Stimulated activated CD4-positive, alpha-beta T cell treated with anti-CD3 and anti-CD28 coated beads, Interleukin-1b, Interleukin-23, amount 100 ng/mL, for 1 hour (primary cell): ENCODE measurements around the gene RAF1.
"Not testable (repeated sequence)": the region's sequence is repeated elsewhere in the genome, so short reads cannot be mapped to it uniquely, and the experiment has no call there.

Experiments
- DNase-seq, 2 donors: peaks; one replicate each; pipeline ENCODE4 v3.0.0-alpha.2; 2020; ENCODE audit warnings: low read depth in 2 of 2

RAF1 gene

DNA sequence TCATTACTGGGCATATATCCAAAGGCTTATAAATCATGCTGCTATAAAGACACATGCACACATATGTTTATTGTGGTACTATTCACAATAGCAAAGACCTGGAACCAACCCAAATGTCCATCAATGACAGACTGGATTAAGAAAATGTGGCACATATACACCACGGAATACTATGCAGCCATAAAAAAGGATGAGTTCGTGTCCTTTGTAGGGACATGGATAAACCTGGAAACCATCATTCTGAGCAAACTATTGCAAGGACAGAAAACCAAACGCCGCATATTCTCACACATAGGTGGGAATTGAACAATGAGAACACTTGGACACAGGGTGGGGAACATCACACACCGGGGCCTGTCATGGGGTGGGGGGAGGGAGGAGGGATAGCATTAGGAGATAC is 23.1 kb downstream of the RAF1 start:
- not testable (repeated sequence) for DNase-seq

DNA sequence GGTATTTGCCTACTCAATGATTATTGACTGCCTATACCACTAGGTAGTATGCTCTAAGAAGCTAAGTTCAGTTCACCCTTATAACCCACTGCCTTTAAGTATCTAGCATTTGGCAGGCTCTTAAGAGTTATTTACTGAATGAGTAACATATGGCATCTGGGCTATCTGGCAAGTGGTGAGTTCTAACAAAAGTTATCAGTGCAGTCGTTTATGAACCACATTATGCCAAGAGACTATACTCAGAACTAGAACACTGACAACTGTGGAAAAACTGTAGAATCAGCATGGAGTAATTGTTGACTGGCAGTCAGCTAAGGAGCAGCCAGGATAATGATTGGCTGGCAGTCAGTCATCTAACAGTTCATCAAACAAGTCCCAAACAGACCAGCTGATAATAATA is 25.8 kb downstream of the RAF1 start:
- no peak for DNase-seq

DNA sequence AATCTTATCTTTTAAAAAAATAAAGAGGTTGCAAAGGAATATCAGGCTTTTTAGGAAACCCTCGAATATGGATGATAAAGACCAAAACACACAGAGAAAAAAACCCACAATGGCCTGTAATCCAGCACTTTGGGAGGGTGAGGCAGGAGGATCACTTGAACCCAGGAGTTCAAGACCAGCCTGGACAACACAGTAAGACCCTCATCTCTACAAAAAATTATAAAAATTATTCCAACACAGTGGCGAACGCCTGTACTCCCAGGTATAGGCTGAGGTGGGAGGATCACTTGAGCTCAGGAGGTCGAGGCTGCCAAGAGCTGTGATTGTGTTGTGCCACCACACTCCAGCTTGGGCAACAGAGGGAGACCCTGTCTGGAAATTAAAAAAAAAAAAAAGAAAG is 30.8 kb downstream of the RAF1 start:
- DNase-seq, result no peak

DNA sequence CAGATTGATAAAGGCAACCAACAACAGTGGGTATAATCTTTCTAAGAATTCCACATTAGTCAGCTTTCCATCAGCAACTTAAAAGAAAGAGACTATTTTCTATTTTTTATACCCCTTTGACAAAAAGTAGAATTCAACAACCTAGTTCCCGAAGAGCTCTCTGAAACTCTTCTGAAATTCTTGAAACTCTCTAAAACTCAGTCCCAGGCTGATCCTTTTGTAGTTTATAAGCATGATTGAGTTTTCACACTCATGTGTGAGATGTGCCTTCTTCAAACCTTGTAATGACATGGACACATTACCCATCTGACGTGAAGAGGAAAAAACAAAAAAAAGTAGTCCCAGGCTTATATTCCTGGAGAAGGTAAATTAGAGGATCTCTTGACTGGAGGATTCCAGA is 31.4 kb downstream of the RAF1 start:
- no peak for DNase-seq

DNA sequence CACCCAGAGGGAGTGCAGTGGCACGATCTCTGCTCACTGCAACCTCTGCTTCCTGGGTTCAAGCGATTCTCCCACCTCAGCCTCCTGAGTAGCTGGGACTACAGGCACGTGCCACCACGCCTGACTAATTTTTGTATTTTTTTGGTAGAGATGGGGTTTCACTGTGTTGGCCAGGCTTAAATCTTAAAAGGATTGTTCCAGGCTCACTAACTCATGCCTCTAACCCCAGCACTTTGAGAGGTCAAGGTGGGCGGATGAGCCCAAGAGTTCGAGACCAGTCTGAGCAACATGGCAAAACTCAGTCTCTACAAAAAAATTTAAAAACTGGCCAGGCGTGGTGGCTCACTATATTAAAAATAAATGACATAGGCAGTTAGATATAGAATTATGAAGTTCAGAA is 33.1 kb downstream of the RAF1 start:
- DNase-seq, result not testable (repeated sequence)

DNA sequence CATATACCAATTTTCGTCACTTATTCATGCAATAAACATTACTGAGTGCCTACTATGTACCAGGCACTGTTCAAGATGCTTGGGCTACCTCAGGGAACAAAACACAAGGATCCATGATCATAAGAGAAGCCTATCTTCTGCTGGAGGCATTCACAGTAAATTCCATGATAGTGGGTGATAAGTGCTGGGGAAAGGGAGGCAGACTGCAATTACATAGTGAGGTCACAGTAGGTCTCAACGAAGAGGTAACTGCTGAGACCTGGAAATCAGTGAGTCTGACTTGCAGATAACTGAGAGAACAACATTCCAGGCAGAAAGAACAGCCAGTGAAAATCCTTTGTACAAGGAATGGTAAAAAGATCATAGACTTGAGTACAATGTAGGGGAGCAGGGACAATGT is 33.6 kb downstream of the RAF1 start:
- no peak for DNase-seq

DNA sequence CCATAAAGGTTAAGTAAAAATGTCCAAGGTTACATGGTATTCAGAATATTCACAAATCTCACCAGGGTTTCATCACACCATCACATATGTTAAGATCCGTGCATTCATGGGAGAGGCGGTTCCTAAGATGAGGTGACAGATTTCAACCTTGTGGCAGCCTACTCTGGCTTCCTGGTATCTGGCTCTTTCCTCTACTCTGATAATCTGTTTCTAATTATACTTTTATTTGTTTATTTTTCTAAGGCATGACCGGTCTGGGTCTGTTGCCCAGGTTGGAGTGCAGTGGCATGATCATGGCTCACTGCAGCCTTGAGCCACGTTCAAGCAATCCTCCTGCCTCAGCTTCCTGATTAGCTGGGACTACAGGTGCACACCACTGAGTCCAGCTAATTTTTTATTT is 34.4 kb downstream of the RAF1 start:
- DNase-seq, result no peak

DNA sequence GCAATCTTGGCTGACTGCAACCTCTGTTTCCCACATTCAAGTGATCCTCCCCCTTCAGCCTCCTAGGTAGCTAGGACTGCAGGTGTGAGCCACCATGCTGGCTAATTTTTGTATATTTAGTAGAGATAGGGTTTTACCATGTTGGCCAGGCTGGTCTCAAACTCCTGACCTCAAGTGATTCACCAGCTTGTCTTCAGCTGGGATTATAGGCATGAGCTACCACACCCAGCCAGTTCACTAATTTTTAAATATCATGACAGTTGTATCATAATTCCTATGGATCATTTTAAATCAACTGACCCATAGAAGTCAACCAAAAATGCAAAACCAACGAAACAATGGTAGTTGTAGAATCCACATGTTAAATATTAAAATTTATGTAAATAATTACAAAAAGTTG is 35.1 kb downstream of the RAF1 start:
- DNase-seq, result no peak

DNA sequence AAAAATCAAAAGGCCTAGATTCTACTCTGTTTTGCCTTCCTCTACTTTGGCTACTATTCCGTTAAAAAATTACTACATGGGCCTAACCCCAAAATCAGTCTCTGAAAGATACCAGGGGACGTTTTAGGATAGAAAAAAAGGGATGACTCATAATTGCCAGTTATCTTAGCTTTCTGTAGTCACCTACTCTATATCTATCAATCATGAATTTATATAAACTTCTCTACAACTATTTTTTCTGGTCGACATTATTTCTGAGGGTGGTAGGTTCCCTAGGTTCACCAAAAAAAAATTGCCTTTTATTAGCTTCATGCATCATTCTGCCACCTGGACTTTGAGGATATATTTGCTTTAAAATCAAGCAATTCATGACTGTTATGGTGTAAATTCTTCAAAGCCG is 36.5 kb downstream of the RAF1 start:
- no peak for DNase-seq

DNA sequence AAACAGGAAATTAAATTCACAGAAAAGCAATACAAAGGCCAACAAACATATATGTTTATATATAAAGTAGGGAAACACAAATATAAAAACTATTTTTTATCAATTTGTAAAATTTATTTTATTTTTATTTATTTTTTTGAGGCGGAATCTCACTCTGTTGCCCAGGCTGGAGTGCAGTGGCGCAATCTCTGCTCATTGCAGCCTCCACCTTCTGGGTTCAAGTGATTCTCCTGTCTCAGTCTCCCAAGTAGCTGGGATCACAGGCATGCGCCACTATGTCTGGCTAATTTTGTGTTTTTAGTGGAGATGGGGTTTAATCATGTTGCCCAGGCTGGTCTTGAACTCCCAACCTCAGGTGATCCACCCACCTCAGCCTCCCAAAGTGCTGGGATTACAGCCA is 39.0 kb downstream of the RAF1 start:
- DNase-seq, result not testable (repeated sequence)

DNA sequence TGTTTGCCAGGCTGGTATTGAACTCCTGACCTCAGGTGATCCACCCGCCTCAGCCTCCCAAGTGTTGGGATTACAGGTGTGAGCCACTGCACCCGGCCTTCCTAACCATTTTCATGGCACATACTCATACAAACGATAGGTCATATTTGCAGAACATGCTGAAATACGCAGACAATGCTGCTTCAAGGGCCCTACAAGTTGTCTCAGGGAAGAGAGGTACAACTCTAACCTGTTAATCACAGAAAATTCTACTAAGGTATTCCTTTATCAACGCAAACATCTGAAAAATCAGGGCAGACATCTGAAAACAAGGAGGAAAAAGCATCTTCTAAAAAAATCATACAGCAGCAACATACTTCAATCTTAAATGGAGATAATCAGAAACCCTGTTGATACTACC is 39.9 kb downstream of the RAF1 start:
- DNase-seq, result no peak

DNA sequence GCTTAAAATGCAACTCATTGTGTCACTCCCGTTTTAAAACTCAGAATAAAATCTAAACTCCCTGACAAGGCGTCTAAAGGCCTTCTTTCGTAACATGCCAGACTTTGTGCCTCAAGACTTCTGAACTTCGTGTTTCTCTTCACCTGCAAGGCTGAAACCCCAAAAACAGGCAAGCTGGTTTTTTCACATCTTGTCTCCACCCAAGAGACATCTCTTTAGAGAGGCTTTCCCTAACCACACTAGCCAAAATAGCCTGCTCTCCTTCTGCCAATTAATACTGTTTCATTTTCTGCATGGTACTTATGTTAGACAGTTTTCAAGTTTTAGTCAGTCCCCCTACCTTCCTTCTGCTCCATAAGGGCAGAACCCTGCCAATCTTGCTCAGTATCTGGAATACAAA is 41.6 kb downstream of the RAF1 start:
- no peak for DNase-seq

DNA sequence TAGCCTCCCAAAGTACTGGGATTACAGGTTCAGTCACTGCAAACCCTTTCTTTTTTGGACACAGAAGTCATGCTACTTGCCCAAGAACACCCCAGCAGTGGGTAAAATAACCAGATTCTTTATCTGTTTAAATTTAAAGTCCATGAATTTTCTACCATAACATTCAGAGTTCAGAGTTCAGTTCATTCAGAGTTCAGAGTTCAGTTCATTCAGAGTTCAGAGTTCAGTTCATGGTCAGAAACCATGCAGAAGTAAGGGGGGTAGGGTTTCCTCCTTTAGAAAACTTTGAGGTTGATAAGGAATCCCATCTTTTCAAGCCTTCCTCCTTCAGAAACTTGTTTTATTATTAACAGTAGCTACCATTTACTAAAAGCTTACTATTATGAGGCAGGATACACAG is 43.2 kb downstream of the RAF1 start:
- DNase-seq, result no peak

DNA sequence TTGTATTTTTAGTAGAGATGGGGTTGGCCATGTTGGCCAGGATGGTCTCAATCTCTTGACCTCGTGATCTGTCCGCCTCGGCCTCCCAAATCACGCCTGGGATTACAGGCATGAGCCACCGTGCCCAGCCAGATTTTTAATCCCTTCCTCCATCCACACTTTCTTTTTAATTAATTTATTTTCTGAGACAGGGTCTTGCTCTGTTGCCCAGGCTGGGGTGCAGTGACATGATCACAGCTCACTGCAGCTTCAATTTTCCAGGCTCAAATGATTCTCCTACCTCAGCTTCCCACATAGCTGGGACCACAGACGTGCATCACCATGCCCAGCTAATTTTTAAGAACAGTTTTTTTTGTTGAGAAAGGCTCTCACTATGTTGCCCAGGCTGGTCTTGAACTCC is 43.6 kb downstream of the RAF1 start:
- DNase-seq, result no peak

DNA sequence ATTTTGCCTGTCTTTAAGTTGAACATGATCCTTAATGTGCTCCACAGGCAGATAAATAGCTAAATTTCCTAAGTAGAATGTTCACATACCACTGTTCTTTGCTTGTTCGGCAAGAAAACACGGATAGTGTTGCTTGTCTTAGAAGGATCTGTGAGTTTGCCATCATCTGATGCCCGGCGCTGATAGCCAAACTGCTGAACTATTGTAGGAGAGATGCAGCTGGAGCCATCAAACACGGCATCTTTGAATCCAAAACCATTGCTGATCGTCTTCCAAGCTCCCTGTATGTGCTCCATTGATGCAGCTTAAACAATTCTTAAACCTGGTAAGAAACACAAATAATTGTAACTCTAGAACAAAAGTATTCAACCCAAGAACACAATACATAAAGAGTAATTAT is 45.5 kb downstream of the RAF1 start:
- DNase-seq, result no peak

DNA sequence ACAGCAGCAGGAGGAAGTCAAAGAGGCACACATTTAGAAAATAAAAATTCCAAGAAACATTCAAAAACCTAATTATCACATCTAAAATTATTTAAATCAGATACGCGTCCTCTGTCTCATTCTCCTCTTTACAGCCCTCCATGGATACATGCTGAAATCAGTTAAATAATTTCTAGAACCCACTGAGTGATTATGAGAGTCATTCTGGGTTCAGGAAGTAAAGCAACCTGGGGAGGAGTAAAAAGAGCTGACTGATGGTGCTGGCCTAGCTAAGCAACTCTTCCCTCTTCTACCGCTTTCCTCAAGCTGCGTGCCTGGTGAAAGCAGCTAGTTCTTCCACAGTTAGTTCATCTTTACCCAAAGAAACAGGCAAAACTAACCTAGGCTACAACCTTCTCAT is 48.7 kb downstream of the RAF1 start:
- no peak for DNase-seq

DNA sequence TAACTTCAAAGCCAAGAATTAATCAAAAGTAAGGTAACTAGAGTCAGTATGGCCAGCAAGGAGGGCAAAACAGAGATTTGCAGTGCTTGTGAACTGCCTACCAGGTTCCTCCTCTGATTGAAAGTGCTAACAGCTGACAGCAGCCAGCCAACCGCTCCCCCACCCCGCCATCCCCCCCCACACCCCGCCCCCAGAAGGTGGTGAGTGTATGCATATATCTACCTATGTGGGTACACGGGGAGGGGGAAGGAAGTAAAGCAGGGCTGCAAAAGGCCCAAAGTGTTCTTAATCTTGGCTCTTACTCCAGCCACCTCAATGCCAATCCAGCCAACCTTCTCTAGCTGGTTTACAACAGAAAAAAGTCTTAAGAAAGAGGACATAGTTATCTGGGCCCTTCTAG is 50.7 kb downstream of the RAF1 start:
- DNase-seq, result no peak

DNA sequence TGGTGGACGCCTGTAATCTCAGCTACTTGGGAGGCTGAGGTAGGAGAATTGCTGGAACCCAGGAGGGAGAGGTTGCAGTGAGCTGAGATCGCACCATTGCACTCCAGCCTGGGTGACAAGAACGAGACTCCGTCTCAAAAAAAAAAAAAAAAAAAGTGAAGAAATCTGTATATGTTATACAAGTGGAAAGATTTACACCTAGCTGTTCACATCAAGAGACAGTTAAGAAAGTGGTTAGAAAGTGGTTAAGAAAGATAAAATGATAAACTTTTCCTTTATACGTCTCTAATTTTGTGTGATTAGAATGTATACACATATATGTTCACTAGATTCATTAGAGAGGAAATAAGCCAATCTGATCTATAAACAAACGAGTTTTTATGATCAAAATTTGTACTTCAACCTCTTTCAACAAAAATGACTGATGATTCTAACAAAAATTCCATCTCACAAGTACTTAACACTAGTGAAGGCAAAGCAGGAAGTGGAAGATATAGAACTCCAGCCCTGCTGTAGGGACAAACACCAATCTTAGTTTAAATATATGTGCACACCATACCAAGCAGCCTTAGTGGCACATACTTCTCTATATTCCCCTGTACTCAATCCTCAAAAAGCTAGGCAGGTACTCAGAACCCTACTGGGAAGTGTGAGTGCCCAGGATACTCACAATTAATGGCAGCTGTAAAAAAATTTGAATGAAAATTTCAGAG is 51.2 kb downstream of the RAF1 start:
- no peak for DNase-seq

DNA sequence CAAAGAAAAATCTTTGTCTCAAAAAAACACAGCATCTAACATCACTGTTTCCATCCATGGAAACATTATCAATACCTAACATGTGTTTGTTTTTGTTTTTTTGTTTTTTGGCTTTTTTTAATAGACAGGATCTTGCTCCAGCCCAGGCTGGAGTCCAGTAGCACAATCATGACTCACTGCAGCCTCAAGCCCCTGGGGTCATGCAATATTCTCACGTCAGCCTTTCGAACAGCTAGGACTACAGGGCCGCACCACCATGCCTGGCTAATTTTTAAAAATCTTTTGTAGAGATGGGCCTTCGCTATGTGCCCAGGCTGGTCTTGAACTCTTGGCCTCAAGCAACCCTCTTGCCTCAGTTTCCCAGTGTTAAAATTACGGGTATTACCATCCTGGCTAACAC is 52.8 kb downstream of the RAF1 start:
- DNase-seq, result no peak

DNA sequence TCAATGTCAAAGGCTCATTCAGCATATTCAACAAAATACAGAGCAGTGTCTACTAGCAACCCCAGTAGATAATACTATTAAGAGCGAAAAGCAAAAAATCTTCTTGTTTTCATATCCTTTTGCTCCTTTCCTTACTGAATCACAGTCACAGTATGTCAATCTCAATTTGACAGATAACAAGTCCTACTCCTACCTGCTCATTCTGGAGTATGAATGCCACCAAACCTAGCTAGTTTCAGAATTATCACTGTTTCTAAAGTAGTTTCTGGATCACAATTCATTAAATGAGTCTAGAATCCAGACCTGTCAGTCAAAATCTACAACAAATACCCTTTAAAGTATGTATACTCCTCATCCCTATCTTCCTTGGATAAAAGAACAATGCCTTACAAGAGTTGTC is 55.5 kb downstream of the RAF1 start:
- no peak for DNase-seq

DNA sequence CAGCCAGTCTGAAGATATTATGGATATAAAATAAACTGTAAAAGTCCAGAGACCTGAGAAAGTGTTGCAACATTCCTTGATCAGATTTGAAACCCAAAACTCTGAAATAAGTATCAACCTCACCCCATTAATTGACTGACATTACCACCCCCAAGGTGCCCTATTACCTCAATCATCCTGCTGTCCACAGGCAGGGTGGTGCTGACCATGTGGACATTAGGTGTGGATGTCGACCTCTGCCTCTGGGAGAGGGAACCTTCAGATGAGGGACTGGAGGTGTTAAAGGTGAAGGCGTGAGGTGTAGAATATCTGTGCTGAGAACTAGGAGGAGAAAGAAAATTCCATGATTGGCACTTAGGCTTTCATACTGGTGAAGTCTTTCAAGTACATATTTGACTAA is 59.9 kb downstream of the RAF1 start:
- no peak for DNase-seq

DNA sequence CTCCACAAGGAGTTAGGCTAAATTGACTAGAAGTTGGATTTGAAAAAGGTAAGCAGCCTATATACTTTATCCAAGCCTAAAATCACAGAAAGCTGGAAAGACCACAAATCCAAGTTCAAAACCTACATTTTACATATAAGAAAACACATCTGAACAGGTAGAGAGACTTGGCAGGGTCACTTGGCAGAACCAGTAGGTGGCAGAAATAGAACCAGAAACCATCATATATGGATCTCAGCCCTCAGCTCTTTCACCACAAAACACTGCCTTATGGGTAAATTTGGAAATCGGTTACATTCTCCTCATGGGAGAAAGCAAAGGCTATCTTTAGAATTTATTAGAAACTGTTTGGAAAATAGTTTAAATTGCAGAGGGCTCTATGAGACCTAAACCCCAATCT is 62.8 kb downstream of the RAF1 start:
- no peak for DNase-seq

DNA sequence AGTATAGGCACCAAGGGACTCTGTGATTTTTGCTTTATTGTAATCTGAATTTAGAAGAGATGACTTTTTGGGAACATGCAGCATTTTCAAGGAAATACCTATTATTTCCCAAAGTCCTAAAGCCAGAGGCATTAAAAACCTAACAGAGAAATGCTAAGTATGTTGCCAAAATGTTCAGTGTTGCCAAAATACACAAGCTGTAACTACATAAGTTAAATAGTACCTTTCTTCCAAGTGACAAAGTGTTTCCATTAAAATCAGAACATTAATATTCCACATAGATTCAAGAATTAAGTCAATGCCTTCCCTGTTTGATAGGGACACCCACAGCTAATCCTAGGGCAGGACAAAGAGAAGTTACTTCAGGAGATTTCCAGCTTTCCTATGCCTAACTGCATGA is 65.0 kb downstream of the RAF1 start:
- DNase-seq, result no peak

DNA sequence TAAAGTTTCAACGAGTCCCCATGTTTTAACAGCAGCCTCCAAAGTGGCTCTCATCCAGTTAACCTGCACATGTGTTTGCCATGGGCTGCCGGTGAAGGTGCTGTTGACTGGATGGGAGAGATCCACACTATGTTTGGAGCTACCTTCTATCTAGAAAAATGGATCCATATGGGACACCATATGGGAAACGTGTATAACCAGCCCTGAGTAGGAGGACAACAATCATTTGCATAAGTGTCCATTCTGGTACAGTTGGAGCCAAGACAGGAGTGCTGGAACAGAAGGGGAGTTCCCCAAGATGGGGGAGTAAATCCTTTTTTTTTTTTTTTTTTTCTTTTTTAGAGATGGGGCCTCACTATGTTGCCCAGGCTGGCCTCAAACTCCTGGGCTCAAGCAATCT is 70.4 kb downstream of the RAF1 start:
- DNase-seq, result no peak
